Vagina (tissue), 2 donors: ENCODE results near the gene LTA4H. TPM values are rescaled to one million over a fixed set of nuclear protein-coding genes. Genes with fewer than 3 reads are reported as not detected.

Experiments used
- DNase-seq, 2 donors: peaks; one replicate each; pipeline ENCODE4 v3.0.0-alpha.2; 2017; ENCODE audit errors: extremely low spot score in 2 of 2
- H3K27ac ChIP-seq: fragments of 200-600 bp; sonication (generic); one replicate; pipeline ENCODE4 v1.5.1; 2019
- H3K27me3 ChIP-seq: fragments of 200-600 bp; sonication (generic); one replicate; pipeline ENCODE4 v1.5.1; 2019
- H3K36me3 ChIP-seq, 2 donors: fragments of 200-600 bp; sonication (generic); one replicate each; pipeline ENCODE4 v1.5.1; 2017 to 2019
- H3K4me1 ChIP-seq: fragments of 200-600 bp; sonication (generic); one replicate; pipeline ENCODE4 v1.5.1; 2019
- H3K4me3 ChIP-seq, 2 donors: fragments of 200-600 bp; sonication (generic); 1 replicate in 1 of 2; 2 replicates in 1 of 2; pipeline ENCODE4 v1.5.1; 2016 to 2019
- H3K9me3 ChIP-seq: fragments of 200-600 bp; sonication (generic); one replicate; pipeline ENCODE4 v1.5.1; 2019
- CTCF ChIP-seq, 3 experiments: fragments of 450-650 bp in 2 of 3; fragments of 200-600 bp in 1 of 3; sonication (generic) in 1 of 3; IDR thresholded peaks; one replicate each; pipeline ENCODE4 v1.5.1; 2017 to 2019; ENCODE audit warnings: antibody characterized with exemption in 3 of 3, mild to moderate bottlenecking in 2 of 3, moderate library complexity in 2 of 3
- POLR2A ChIP-seq, 2 donors: fragments of 450-650 bp; IDR thresholded peaks; one replicate each; pipeline ENCODE4 v1.6.1; 2017; ENCODE audit warnings: antibody characterized with exemption in 2 of 2, mild to moderate bottlenecking in 2 of 2, moderate library complexity in 2 of 2
- POLR2AphosphoS5 ChIP-seq, 2 donors: sonication (generic); formaldehyde crosslinking; IDR thresholded peaks; one replicate each; pipeline ENCODE4 v1.9.0; 2017; ENCODE audit warnings: antibody characterized with exemption in 2 of 2, mild to moderate bottlenecking in 2 of 2, low read depth in 1 of 2; ENCODE audit not compliant: insufficient read depth in 1 of 2
- intact Hi-C: fragments of 100-400 bp; cut with DNase I; formaldehyde crosslinking; loops from one replicate; pipeline ENCODE4 v1.15.1; 2023
- total RNA-seq: library from RNA; depleted of rRNA; stranded (reverse); fragments of >200 nt; gene quantifications from one replicate; pipeline ENCODE4 v1.2.3, GENCODE V29; 2016

Gene LTA4H
- total RNA-seq, 1 donor from 2014 or later = 71.5 TPM

DNA sequence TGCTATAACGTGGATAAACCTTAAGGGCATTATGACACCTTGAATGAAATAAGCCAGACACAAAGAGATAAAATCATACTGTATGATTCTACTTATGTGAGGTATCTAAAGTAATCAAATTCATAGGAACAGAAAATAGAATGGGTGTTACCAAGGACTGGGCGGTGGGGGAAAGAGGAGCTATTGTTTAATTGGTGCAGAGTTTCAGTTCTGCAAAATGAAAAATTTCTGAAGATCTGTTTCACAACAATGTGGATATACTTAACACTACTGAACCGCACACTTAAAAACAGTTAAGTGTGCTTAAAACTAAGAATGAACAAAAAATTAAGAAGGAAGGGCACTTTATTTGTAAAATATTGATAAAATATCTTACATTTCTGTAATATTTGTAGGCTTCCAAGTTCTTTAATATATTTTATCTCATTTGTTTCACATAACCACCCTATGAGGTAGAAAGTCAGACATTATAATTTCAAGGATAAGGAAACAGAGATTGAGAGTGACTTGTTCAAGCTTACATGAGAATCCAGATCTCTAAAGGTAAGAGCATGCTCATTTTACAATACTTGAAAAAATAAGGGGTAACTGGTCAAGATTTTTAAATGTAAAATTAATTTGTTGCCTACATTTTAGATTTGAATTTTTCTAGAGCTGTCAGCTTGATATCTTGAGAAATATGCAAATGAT lies 14.9 kb downstream of the LTA4H start:
- no peak for DNase-seq
- Histone ChIP-seq H3K27ac (no peak overlapping the region), H3K4me3 (no peak overlapping the region), H3K4me1 (no peaks in the 10 kb centered on the region), H3K9me3 (no peaks in the 10 kb centered on the region), H3K36me3 (peaks cover 0 to 72% of the 10 kb centered on the region in 2 donors), H3K27me3 (no peaks in the 10 kb centered on the region)
- intact Hi-C loops = no loop called here
- TF ChIP-seq POLR2A (IDR thresholded peaks at IDR 0.05) (no peak), CTCF (IDR thresholded peaks at IDR 0.05) (no peak), POLR2AphosphoS5 (IDR thresholded peaks at IDR 0.05; ENCODE audit: insufficient read depth in 1 of 2, low read depth in 1 of 2) (no peak)

DNA sequence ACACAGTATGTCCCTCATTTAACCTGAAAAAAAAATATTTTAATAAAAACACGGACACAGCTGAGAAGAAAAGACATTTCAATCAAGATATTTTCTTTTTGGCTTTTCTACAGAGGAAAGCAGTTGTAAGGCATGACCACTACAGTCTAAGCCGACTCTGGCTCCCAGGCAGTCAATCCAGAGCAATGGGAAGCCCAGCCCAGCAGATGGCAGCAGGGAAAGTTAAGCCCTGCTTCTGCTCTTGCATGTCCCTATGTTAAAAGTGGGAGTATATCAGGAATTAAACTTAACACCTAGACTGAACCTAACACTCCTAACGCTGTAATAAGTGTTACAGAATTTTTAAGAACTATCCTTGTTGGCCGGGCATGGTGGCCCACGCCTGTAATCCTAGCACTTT lies 19.7 kb downstream of the LTA4H start:
- TF ChIP-seq POLR2A (IDR thresholded peaks at IDR 0.05) (no peak), POLR2AphosphoS5 (IDR thresholded peaks at IDR 0.05; ENCODE audit: insufficient read depth in 1 of 2, low read depth in 1 of 2) (no peak), CTCF (IDR thresholded peaks at IDR 0.05) (no peak)
- Histone ChIP-seq H3K4me1 (no peaks in the 10 kb centered on the region), H3K9me3 (no peaks in the 10 kb centered on the region), H3K27me3 (no peaks in the 10 kb centered on the region), H3K27ac (no peak overlapping the region), H3K4me3 (no peak overlapping the region), H3K36me3 (peaks cover 2 to 71% of the 10 kb centered on the region in 2 donors)
- intact Hi-C loops = no loop called here
- DNase-seq = no peak

DNA sequence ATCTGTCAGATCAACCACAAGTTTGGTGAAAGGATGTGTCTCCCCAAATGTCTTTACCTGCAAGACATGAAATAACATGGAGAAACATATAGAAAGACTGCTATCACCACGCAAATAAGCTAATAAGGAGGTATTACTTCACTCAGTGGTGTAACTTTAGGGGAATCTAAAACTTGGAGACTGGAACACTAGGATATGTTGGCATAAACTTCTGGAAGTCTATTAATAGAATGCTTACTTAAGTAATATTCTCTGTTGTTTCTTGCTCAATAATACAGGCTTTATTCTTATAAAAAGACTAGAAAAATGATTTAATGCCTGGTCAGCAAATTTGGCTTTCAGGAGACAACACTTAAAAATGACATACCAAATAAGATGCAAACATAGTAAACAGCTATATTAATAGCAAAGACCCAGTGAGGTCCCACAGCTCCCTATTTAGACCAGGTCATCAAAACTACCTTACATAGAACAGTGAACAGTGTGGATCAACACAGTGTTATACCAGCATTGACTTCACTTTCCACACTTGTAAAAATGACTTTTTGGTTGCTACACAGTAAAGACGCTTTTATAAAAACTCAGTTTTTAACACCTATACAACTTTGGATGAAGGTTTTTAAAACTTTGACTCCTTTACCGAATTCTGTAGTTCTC lies 20.3 kb downstream of the LTA4H start:
- H3K36me3 ChIP-seq = peaks cover 2 to 74% of the 10 kb centered on the region in 2 donors
- TF ChIP-seq POLR2AphosphoS5 (IDR thresholded peaks at IDR 0.05; ENCODE audit: insufficient read depth in 1 of 2, low read depth in 1 of 2) = no peak
- no peak for TF ChIP-seq CTCF (IDR thresholded peaks at IDR 0.05)
- no peak for TF ChIP-seq POLR2A (IDR thresholded peaks at IDR 0.05)
- no peaks in the 10 kb centered on the region for H3K4me1 ChIP-seq
- no peak overlapping the region for H3K4me3 ChIP-seq
- H3K27me3 ChIP-seq = no peaks in the 10 kb centered on the region
- no peaks in the 10 kb centered on the region for H3K9me3 ChIP-seq
- no peak for DNase-seq
- intact Hi-C loops = no loop called here
- no peak overlapping the region for H3K27ac ChIP-seq

DNA sequence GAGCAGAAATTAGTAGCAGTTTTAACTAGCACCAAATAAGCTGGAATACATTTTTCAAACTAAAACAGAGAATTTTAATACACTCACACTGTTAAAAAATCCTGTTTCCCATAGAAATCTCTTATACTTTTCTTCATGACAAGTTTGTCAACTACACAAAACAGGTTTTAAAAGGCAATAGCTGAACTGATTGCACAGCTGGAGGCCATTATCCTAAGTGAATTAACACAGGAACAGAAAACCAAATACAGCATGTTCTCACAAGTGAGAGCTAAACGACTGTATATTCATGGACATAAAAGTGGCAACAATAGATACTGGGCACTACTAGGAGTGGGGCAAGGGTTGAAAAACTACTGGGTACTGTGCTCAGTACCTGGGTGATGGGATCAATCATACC lies 27.7 kb downstream of the LTA4H start:
- DNase-seq = no peak
- intact Hi-C loops = no loop called here
- Histone ChIP-seq H3K4me1 (no peaks in the 10 kb centered on the region), H3K27ac (no peak overlapping the region), H3K27me3 (no peaks in the 10 kb centered on the region), H3K36me3 (peaks cover 0 to 79% of the 10 kb centered on the region in 2 donors), H3K9me3 (no peaks in the 10 kb centered on the region), H3K4me3 (no peak overlapping the region)
- TF ChIP-seq POLR2A (IDR thresholded peaks at IDR 0.05) (no peak), CTCF (IDR thresholded peaks at IDR 0.05) (no peak), POLR2AphosphoS5 (IDR thresholded peaks at IDR 0.05; ENCODE audit: insufficient read depth in 1 of 2, low read depth in 1 of 2) (no peak)

GRCh38 chr12:96006727-96007126 lies 28.7 kb downstream of the LTA4H start:
- intact Hi-C loops = no loop called here
- no peak for TF ChIP-seq CTCF (IDR thresholded peaks at IDR 0.05)
- no peak for TF ChIP-seq POLR2AphosphoS5 (IDR thresholded peaks at IDR 0.05; ENCODE audit: insufficient read depth in 1 of 2, low read depth in 1 of 2)
- TF ChIP-seq POLR2A (IDR thresholded peaks at IDR 0.05) = no peak
- H3K4me1 ChIP-seq = no peaks in the 10 kb centered on the region
- no peaks in the 10 kb centered on the region for H3K9me3 ChIP-seq
- H3K4me3 ChIP-seq = no peak overlapping the region
- DNase-seq = no peak
- H3K27me3 ChIP-seq = no peaks in the 10 kb centered on the region
- H3K27ac ChIP-seq = no peak overlapping the region
- H3K36me3 ChIP-seq = peaks cover 0 to 79% of the 10 kb centered on the region in 2 donors
